Adrenal gland (tissue), 19 donors: ENCODE data around the gene CSAG1. TPM values are rescaled to one million over a fixed set of nuclear protein-coding genes. Genes with fewer than 3 reads are reported as not detected.
"Not testable (repeated sequence)": the region's sequence is repeated elsewhere in the genome, so short reads cannot be mapped to it uniquely, and the experiment has no call there.

Experiments used
- DNase-seq, 7 donors: peaks; one replicate each; pipeline ENCODE4 v3.0.0-alpha.2; 2019 to 2020
- H3K27ac ChIP-seq, 5 donors: fragments of 200-600 bp; sonication (generic) in 4 of 5; 1 replicate in 3 of 5; 2 replicates in 2 of 5; pipeline versions ENCODE4 v1.5.1 to v1.8.0; 2016 to 2020; ENCODE audit warnings: mild to moderate bottlenecking in 1 of 5
- H3K27me3 ChIP-seq: fragments of 200-600 bp; 2 replicates; pipeline ENCODE4 v1.8.0; 2021
- H3K36me3 ChIP-seq, 2 donors: fragments of 200-600 bp; replicated peaks in 1 of 2; 1 replicate in 1 of 2; 2 replicates in 1 of 2; pipeline versions ENCODE4 v1.5.1 to v1.8.0; 2018 to 2022
- H3K4me1 ChIP-seq, 2 donors: fragments of 200-600 bp; replicated peaks in 1 of 2; 1 replicate in 1 of 2; 2 replicates in 1 of 2; pipeline versions ENCODE4 v1.5.1 to v1.8.0; 2018 to 2021
- H3K4me3 ChIP-seq, 4 donors: fragments of 200-600 bp; sonication (generic) in 3 of 4; one replicate each; pipeline ENCODE4 v1.5.1; 2016 to 2018
- H3K9me3 ChIP-seq, 3 donors: fragments of 200-600 bp; sonication (generic) in 1 of 3; replicated peaks in 1 of 3; 1 replicate in 2 of 3; 2 replicates in 1 of 3; pipeline versions ENCODE4 v1.5.1 to v1.8.0; 2016 to 2021
- POLR2A ChIP-seq, 2 donors: fragments of 450-650 bp; IDR thresholded peaks; one replicate each; pipeline ENCODE4 v1.6.1; 2017; ENCODE audit warnings: antibody characterized with exemption in 2 of 2, mild to moderate bottlenecking in 2 of 2, moderate library complexity in 1 of 2
- WGBS, 4 donors: extraction: QIAGEN DNeasy Blood & Tissue Kit in 2 of 4; methylation state at CpG; one replicate each; pipeline versions ENCODE4 v1.1.5 to v1.1.7; 2013 to 2017; 5-methylcytosine and 5-hydroxymethylcytosine counted together
- intact Hi-C, 2 donors: fragments of 100-400 bp; cut with DNase I; formaldehyde crosslinking; loops; one replicate each; pipeline versions ENCODE4 v1.14.1 to v1.15.0; 2022 to 2023
- long read RNA-seq, 10 donors: library from polyadenylated mRNA in 3 of 10; unstranded in 2 of 10; stranded (forward) in 1 of 10; transcript quantifications; one replicate each; pipeline ENCODE4 v2.0.0 and lab custom pipeline, GENCODE V29; 2021 to 2026
- polyA plus RNA-seq, 3 donors: library from polyadenylated mRNA; stranded (reverse); fragments of 200-250 nt in 2 of 3; fragments of 350-450 nt in 1 of 3; fragmentation: Illumina TruSeq in 1 of 3; extraction: RNeasy Lipid Tissue Mini Kit (QIAGEN cat#74804) in 1 of 3; gene quantifications; one replicate each; pipeline ENCODE4 v1.2.3, GENCODE V29; 2013 to 2014
- total RNA-seq, 9 donors: library from RNA; depleted of rRNA in 4 of 9; stranded (reverse); fragments of >200 nt in 4 of 9; fragments of 120-200 nt in 1 of 9; fragmentation: NEBNext Ultra II Directional in 1 of 9; extraction: Animal tissue kit (Norgen Biotek cat#: 25700) in 1 of 9; gene quantifications; one replicate each; pipeline versions ENCODE4 v1.1.0 to v1.2.4, GENCODE V29; 2013 to 2023
- donor health status: healthy with polysubstance abuse.
- donor health status: Bipolar disorder and iron deficiency.
- donor health status: DM: yes; HTN: yes; CAD: no.
- donor health status: DM: no; HTN: no; CAD: no.
- donor health status: DM: no; HTN: no; CAD: no.
- donor health status: DM: yes; HTN: yes; CAD: no.

CSAG1 gene
- total RNA-seq (not detected), polyA plus RNA-seq (not detected)
- long read RNA-seq, donor 1, result 0 reads
- long read RNA-seq, donor 2, result 0 reads
- long read RNA-seq, donor 3, result 0 reads
- long read RNA-seq, donor 4, result 0 reads
- long read RNA-seq, donor 5, result 0 reads
- long read RNA-seq, donor 6, result 0 reads
- long read RNA-seq, donor 7, result 0 reads
- long read RNA-seq, donor 8, result 0 reads
- long read RNA-seq, donor 9, result 0 reads
- long read RNA-seq, donor 10, result 0 reads

GRCh38 chrX:152733261-152733975, at the start of gene CSAG1, which contains the start of gene MAGEA12:
CSAG1 (minus strand) TSS chrX:152733721; CDS start chrX:152732460, 1,261 bp downstream.
MAGEA12 (plus strand) TSS chrX:152733757; CDS start chrX:152736162, 2,405 bp downstream.
- DNase-seq, result no peak
- Histone ChIP-seq H3K4me3 (no peak within 1 kb of the TSS), H3K36me3 (no peaks in the 10 kb centered on the region), H3K4me1 (no peaks in the 10 kb centered on the region), H3K27ac (no peak within 1 kb of the TSS), H3K9me3 (no peaks in the 10 kb centered on the region), H3K27me3 (no peaks in the 10 kb centered on the region)
- TF ChIP-seq POLR2A (IDR thresholded peaks at IDR 0.05), result no peak
- 90 to 100% (median 91%) methylated on average over 1 to 19 of the region's 21 CpGs for WGBS, 4 donors
- intact Hi-C loops, result no loop called here

- 67% methylated on average over 3 of the region's 29 CpGs; no CpG with 5 or more reads in 3 of the 4 donors for WGBS, 4 donors
- H3K27ac ChIP-seq, DNase-seq, H3K9me3 ChIP-seq, H3K27me3 ChIP-seq, H3K36me3 ChIP-seq, intact Hi-C loops, H3K4me3 ChIP-seq, H3K4me1 ChIP-seq: not testable (repeated sequence)
Measured at GRCh38 chrX:152769549-152770289, 36.2 kb upstream of the CSAG1 start, which contains the start of gene MAGEA6. MAGEA6 (minus strand) TSS chrX:152769689; CDS start chrX:152767650, 2,039 bp downstream.

GRCh38 chrX:152766562-152766961, 33.0 kb upstream of the CSAG1 start:
- H3K36me3 ChIP-seq, H3K9me3 ChIP-seq, intact Hi-C loops, H3K27ac ChIP-seq, DNase-seq, H3K4me1 ChIP-seq, H3K27me3 ChIP-seq, H3K4me3 ChIP-seq: not testable (repeated sequence)
- 61 to 90% (median 76%) methylated on average over 2 to 9 of the region's 9 CpGs for WGBS, 4 donors

GRCh38 chrX:152761582-152761981, 28.1 kb upstream of the CSAG1 start:
- H3K27ac ChIP-seq, H3K9me3 ChIP-seq, H3K4me1 ChIP-seq, intact Hi-C loops, H3K4me3 ChIP-seq, H3K36me3 ChIP-seq, H3K27me3 ChIP-seq, DNase-seq: not testable (repeated sequence)
- WGBS, 4 donors, result 64 to 83% methylated on average over 2 to 4 of the region's 7 CpGs; no CpG with 5 or more reads in 2 of the 4 donors

- DNase-seq, H3K4me1 ChIP-seq, H3K4me3 ChIP-seq, H3K36me3 ChIP-seq, H3K9me3 ChIP-seq, H3K27ac ChIP-seq, H3K27me3 ChIP-seq, intact Hi-C loops: not testable (repeated sequence)
- 58 to 90% (median 72%) methylated on average over 2 to 4 of the region's 7 CpGs for WGBS, 4 donors
Measured at GRCh38 chrX:152759544-152759943, 26.0 kb upstream of the CSAG1 start.

GRCh38 chrX:152758918-152759317, 25.4 kb upstream of the CSAG1 start, which contains the start of gene CSAG3:
CSAG3 (plus strand) TSS chrX:152759218.
- H3K27ac ChIP-seq, H3K36me3 ChIP-seq, intact Hi-C loops, DNase-seq, H3K4me1 ChIP-seq, H3K27me3 ChIP-seq, H3K4me3 ChIP-seq, H3K9me3 ChIP-seq: not testable (repeated sequence)
- no CpG with 5 or more reads among the region's 2 CpGs for WGBS, 4 donors

GRCh38 chrX:152754871-152755270, 21.4 kb upstream of the CSAG1 start:
- H3K27ac ChIP-seq, H3K9me3 ChIP-seq, intact Hi-C loops, H3K4me3 ChIP-seq, H3K36me3 ChIP-seq, DNase-seq, H3K4me1 ChIP-seq, H3K27me3 ChIP-seq: not testable (repeated sequence)
- WGBS, 4 donors, result no CpG with 5 or more reads among the region's 5 CpGs

GRCh38 chrX:152753686-152754650, 20.4 kb upstream of the CSAG1 start, which contains the start of gene MAGEA2:
MAGEA2 (minus strand) TSS chrX:152753842; CDS start chrX:152751363, 2,479 bp downstream.
- H3K27me3 ChIP-seq, H3K36me3 ChIP-seq, intact Hi-C loops, H3K4me1 ChIP-seq, DNase-seq, H3K27ac ChIP-seq, H3K4me3 ChIP-seq, H3K9me3 ChIP-seq: not testable (repeated sequence)
- no CpG with 5 or more reads among the region's 35 CpGs for WGBS, 4 donors
